HT1080 (cell line): ENCODE results near the gene IRF3. TPM values are rescaled to one million over a fixed set of nuclear protein-coding genes. Genes with fewer than 3 reads are reported as not detected.

Experiments used
- DNase-seq: peaks from one replicate; pipeline ENCODE4 v3.0.0-alpha.2; 2015; ENCODE audit warnings: low read depth
- polyA plus RNA-seq, 2 experiments: library from polyadenylated mRNA; depleted of rRNA; stranded (reverse); fragments of >200 nt; gene quantifications; 2 replicates each; pipeline ENCODE4 v1.2.3, GENCODE V29; 2015
- total RNA-seq: library from RNA; depleted of rRNA; stranded (reverse); fragments of >200 nt; shearing (Covaris generic); gene quantifications from 2 replicates; pipeline ENCODE4 v1.2.3, GENCODE V29; 2014; rRNA removed

The IRF3 gene
- total RNA-seq, result 55.9 and 62.7 TPM in 2 replicates
- 35.0 and 43.5 TPM in 2 replicates for polyA plus RNA-seq (2015; cell fraction: cytosol; rRNA removed)
- polyA plus RNA-seq (2015; cell fraction: nucleus; rRNA removed), result 79.6 and 90.7 TPM in 2 replicates

GRCh38 chr19:49665351-49666119 lies at the start of gene IRF3, which contains the start of gene BCL2L12:
TSS of gene IRF3 (minus strand) at chr19:49665857. CDS start at chr19:49664838, 1,019 bp downstream.
TSS of gene BCL2L12 (plus strand) at chr19:49665933. CDS start at chr19:49666693, 760 bp downstream.
- peak; percentile 91 for DNase-seq

GRCh38 chr19:49713236-49713845 lies 47.7 kb upstream of the IRF3 start:
- no peak for DNase-seq

GRCh38 chr19:49712397-49712859 lies 46.8 kb upstream of the IRF3 start:
- DNase-seq, result peak; percentile 72

GRCh38 chr19:49710372-49710951 lies 44.8 kb upstream of the IRF3 start:
- DNase-seq, result no peak

- DNase-seq, result no peak
Measured at GRCh38 chr19:49705919-49706318, 40.3 kb upstream of the IRF3 start.

GRCh38 chr19:49704888-49705642 lies 39.4 kb upstream of the IRF3 start:
- DNase-seq, result no peak

- DNase-seq, result no peak
Measured at GRCh38 chr19:49701271-49701786, 35.7 kb upstream of the IRF3 start.

- DNase-seq, result no peak
Measured at GRCh38 chr19:49700563-49700962, 34.9 kb upstream of the IRF3 start.

- no peak for DNase-seq
Measured at GRCh38 chr19:49699364-49699763, 33.7 kb upstream of the IRF3 start.

GRCh38 chr19:49696865-49697264 lies 31.2 kb upstream of the IRF3 start:
- DNase-seq, result no peak

GRCh38 chr19:49696115-49696514 lies 30.5 kb upstream of the IRF3 start:
- no peak for DNase-seq

- DNase-seq, result no peak
Measured at GRCh38 chr19:49692147-49692506, 26.5 kb upstream of the IRF3 start.

- no peak for DNase-seq
Measured at GRCh38 chr19:49691243-49692146, 25.8 kb upstream of the IRF3 start.

- no peak for DNase-seq
Measured at GRCh38 chr19:49690656-49691242, 25.1 kb upstream of the IRF3 start, which contains the start of gene CPT1C. TSS of gene CPT1C (plus strand) at chr19:49691116. CDS start at chr19:49692253, 1,137 bp downstream.

- DNase-seq, result no peak
Measured at GRCh38 chr19:49690079-49690655, 24.5 kb upstream of the IRF3 start.

- no peak for DNase-seq
Measured at GRCh38 chr19:49689133-49690078, 23.7 kb upstream of the IRF3 start, which contains the start of gene ADM5. TSS of gene ADM5 (plus strand) at chr19:49689594. CDS start at chr19:49689838, 244 bp downstream.

- no peak for DNase-seq
Measured at GRCh38 chr19:49688531-49689132, 23.0 kb upstream of the IRF3 start.
